ENCODE measurements around the gene CPT2.

The CPT2 gene

GRCh38 chr1:53163291-53163768 is 33.3 kb upstream of the CPT2 start:
- Histone ChIP-seq H3K9ac (ENCODE audit: low read length) (no peak overlapping the region), H3K9me3 (ENCODE audit: control insufficient read depth, low read length) (no peaks in the 10 kb centered on the region), H3K27me3 (replicated peaks; ENCODE audit: control insufficient read depth, insufficient read depth, low read length) (no peaks in the 10 kb centered on the region), H3K4me1 (ENCODE audit: control insufficient read depth, insufficient read depth, low read length) (peaks cover 15% of the 10 kb centered on the region), H3K36me3 (ENCODE audit: control insufficient read depth, insufficient read depth, low read length, severe bottlenecking) (no peaks in the 10 kb centered on the region), H3K4me3 (ENCODE audit: low read length) (no peak overlapping the region)
- no peak for DNase-seq (ENCODE audit: low read depth)

GRCh38 chr1:53165408-53165961 is 31.1 kb upstream of the CPT2 start:
- H3K4me1 ChIP-seq (ENCODE audit: control insufficient read depth, insufficient read depth, low read length): peaks cover 15% of the 10 kb centered on the region
- no peak overlapping the region for H3K9ac ChIP-seq (ENCODE audit: low read length)
- no peak overlapping the region for H3K4me3 ChIP-seq (ENCODE audit: low read length)
- no peak for DNase-seq (ENCODE audit: low read depth)
- H3K27me3 ChIP-seq (replicated peaks; ENCODE audit: control insufficient read depth, insufficient read depth, low read length): no peaks in the 10 kb centered on the region
- no peaks in the 10 kb centered on the region for H3K36me3 ChIP-seq (ENCODE audit: control insufficient read depth, insufficient read depth, low read length, severe bottlenecking)
- H3K9me3 ChIP-seq (ENCODE audit: control insufficient read depth, low read length): no peaks in the 10 kb centered on the region

GRCh38 chr1:53166366-53166765 is 30.3 kb upstream of the CPT2 start:
- Histone ChIP-seq H3K4me3 (ENCODE audit: low read length) (no peak overlapping the region), H3K9me3 (ENCODE audit: control insufficient read depth, low read length) (no peaks in the 10 kb centered on the region), H3K27me3 (replicated peaks; ENCODE audit: control insufficient read depth, insufficient read depth, low read length) (no peaks in the 10 kb centered on the region), H3K4me1 (ENCODE audit: control insufficient read depth, insufficient read depth, low read length) (peaks cover 15% of the 10 kb centered on the region), H3K9ac (ENCODE audit: low read length) (no peak overlapping the region), H3K36me3 (ENCODE audit: control insufficient read depth, insufficient read depth, low read length, severe bottlenecking) (no peaks in the 10 kb centered on the region)
- no peak for DNase-seq (ENCODE audit: low read depth)

- H3K9ac ChIP-seq (ENCODE audit: low read length): no peak overlapping the region
- no peaks in the 10 kb centered on the region for H3K27me3 ChIP-seq (replicated peaks; ENCODE audit: control insufficient read depth, insufficient read depth, low read length)
- no peak for DNase-seq (ENCODE audit: low read depth)
- H3K36me3 ChIP-seq (ENCODE audit: control insufficient read depth, insufficient read depth, low read length, severe bottlenecking): no peaks in the 10 kb centered on the region
- no peaks in the 10 kb centered on the region for H3K9me3 ChIP-seq (ENCODE audit: control insufficient read depth, low read length)
- H3K4me3 ChIP-seq (ENCODE audit: low read length): no peak overlapping the region
- peaks cover 17% of the 10 kb centered on the region for H3K4me1 ChIP-seq (ENCODE audit: control insufficient read depth, insufficient read depth, low read length)
Measured at GRCh38 chr1:53166912-53167311, 29.7 kb upstream of the CPT2 start.

- H3K9ac ChIP-seq (ENCODE audit: low read length): peak overlapping the region; percentile 50
- no peaks in the 10 kb centered on the region for H3K27me3 ChIP-seq (replicated peaks; ENCODE audit: control insufficient read depth, insufficient read depth, low read length)
- peak overlapping the region; percentile 53 for H3K4me3 ChIP-seq (ENCODE audit: low read length)
- H3K4me1 ChIP-seq (ENCODE audit: control insufficient read depth, insufficient read depth, low read length): peaks cover 31% of the 10 kb centered on the region
- no peaks in the 10 kb centered on the region for H3K36me3 ChIP-seq (ENCODE audit: control insufficient read depth, insufficient read depth, low read length, severe bottlenecking)
- H3K9me3 ChIP-seq (ENCODE audit: control insufficient read depth, low read length): no peaks in the 10 kb centered on the region
- peak; percentile 28 for DNase-seq (ENCODE audit: low read depth)
Measured at GRCh38 chr1:53172426-53173128, 24.0 kb upstream of the CPT2 start.

GRCh38 chr1:53174971-53175913 is 21.4 kb upstream of the CPT2 start:
- Histone ChIP-seq H3K36me3 (ENCODE audit: control insufficient read depth, insufficient read depth, low read length, severe bottlenecking) (no peaks in the 10 kb centered on the region), H3K9me3 (ENCODE audit: control insufficient read depth, low read length) (no peaks in the 10 kb centered on the region), H3K4me1 (ENCODE audit: control insufficient read depth, insufficient read depth, low read length) (peaks cover 34% of the 10 kb centered on the region), H3K27me3 (replicated peaks; ENCODE audit: control insufficient read depth, insufficient read depth, low read length) (no peaks in the 10 kb centered on the region), H3K9ac (ENCODE audit: low read length) (no peak overlapping the region), H3K4me3 (ENCODE audit: low read length) (no peak overlapping the region)
- DNase-seq (ENCODE audit: low read depth): no peak

- Histone ChIP-seq H3K36me3 (ENCODE audit: control insufficient read depth, insufficient read depth, low read length, severe bottlenecking) (no peaks in the 10 kb centered on the region), H3K4me1 (ENCODE audit: control insufficient read depth, insufficient read depth, low read length) (peaks cover 40% of the 10 kb centered on the region), H3K4me3 (ENCODE audit: low read length) (no peak overlapping the region), H3K9ac (ENCODE audit: low read length) (peak overlapping the region; percentile 16), H3K9me3 (ENCODE audit: control insufficient read depth, low read length) (no peaks in the 10 kb centered on the region), H3K27me3 (replicated peaks; ENCODE audit: control insufficient read depth, insufficient read depth, low read length) (no peaks in the 10 kb centered on the region)
- no peak for DNase-seq (ENCODE audit: low read depth)
Measured at GRCh38 chr1:53176452-53177208, 20.0 kb upstream of the CPT2 start.

- DNase-seq (ENCODE audit: low read depth): peak; percentile 34
- no peak overlapping the region for H3K4me3 ChIP-seq (ENCODE audit: low read length)
- no peaks in the 10 kb centered on the region for H3K27me3 ChIP-seq (replicated peaks; ENCODE audit: control insufficient read depth, insufficient read depth, low read length)
- peaks cover 51% of the 10 kb centered on the region for H3K4me1 ChIP-seq (ENCODE audit: control insufficient read depth, insufficient read depth, low read length)
- no peak overlapping the region for H3K9ac ChIP-seq (ENCODE audit: low read length)
- no peaks in the 10 kb centered on the region for H3K9me3 ChIP-seq (ENCODE audit: control insufficient read depth, low read length)
- no peaks in the 10 kb centered on the region for H3K36me3 ChIP-seq (ENCODE audit: control insufficient read depth, insufficient read depth, low read length, severe bottlenecking)
Measured at GRCh38 chr1:53180226-53180625, 16.4 kb upstream of the CPT2 start.

GRCh38 chr1:53180951-53181350 is 15.7 kb upstream of the CPT2 start:
- no peak for DNase-seq (ENCODE audit: low read depth)
- no peak overlapping the region for H3K4me3 ChIP-seq (ENCODE audit: low read length)
- H3K27me3 ChIP-seq (replicated peaks; ENCODE audit: control insufficient read depth, insufficient read depth, low read length): no peaks in the 10 kb centered on the region
- no peaks in the 10 kb centered on the region for H3K36me3 ChIP-seq (ENCODE audit: control insufficient read depth, insufficient read depth, low read length, severe bottlenecking)
- no peak overlapping the region for H3K9ac ChIP-seq (ENCODE audit: low read length)
- H3K9me3 ChIP-seq (ENCODE audit: control insufficient read depth, low read length): no peaks in the 10 kb centered on the region
- H3K4me1 ChIP-seq (ENCODE audit: control insufficient read depth, insufficient read depth, low read length): peaks cover 50% of the 10 kb centered on the region

GRCh38 chr1:53182111-53182593 is 14.5 kb upstream of the CPT2 start:
- H3K9ac ChIP-seq (ENCODE audit: low read length): peak overlapping the region; percentile 81
- no peaks in the 10 kb centered on the region for H3K27me3 ChIP-seq (replicated peaks; ENCODE audit: control insufficient read depth, insufficient read depth, low read length)
- peak overlapping the region; percentile 26 for H3K4me3 ChIP-seq (ENCODE audit: low read length)
- no peaks in the 10 kb centered on the region for H3K9me3 ChIP-seq (ENCODE audit: control insufficient read depth, low read length)
- peak; percentile 87 for DNase-seq (ENCODE audit: low read depth)
- H3K4me1 ChIP-seq (ENCODE audit: control insufficient read depth, insufficient read depth, low read length): peaks cover 41% of the 10 kb centered on the region
- no peaks in the 10 kb centered on the region for H3K36me3 ChIP-seq (ENCODE audit: control insufficient read depth, insufficient read depth, low read length, severe bottlenecking)

Data from adipocyte (in vitro differentiated cells).